ENCODE measurements around the gene MYL3.

Gene MYL3

DNA sequence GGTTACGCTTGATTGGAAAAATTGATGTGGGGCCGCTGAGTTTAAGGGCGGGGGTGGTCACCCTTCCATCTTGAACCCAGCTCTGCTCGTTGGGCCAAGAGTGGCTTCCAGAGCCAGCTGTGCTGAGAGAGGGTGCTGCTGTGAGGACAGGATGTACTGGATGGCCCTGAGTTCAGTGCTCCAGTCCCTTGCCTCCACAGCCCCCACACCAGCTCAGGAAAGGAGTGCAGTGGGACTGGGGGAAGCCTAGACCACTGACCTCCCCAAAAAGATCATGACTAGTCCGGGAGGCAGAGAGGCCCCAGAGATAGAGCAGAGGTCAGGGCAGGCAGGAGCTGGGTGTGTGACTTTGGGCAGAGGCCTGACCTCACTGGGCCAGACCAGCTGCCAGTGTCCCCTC is 10.3 kb upstream of the MYL3 start:
- H3K4me3 ChIP-seq (ENCODE audit: extremely low read depth, insufficient read depth, low read length, poor library complexity, severe bottlenecking): no peak overlapping the region
- no peak overlapping the region for H3K27ac ChIP-seq (ENCODE audit: low read depth, low read length, severe bottlenecking)
- H3K9me3 ChIP-seq (ENCODE audit: control insufficient read depth, low read length): no peaks in the 10 kb centered on the region
- H3K4me1 ChIP-seq (ENCODE audit: control insufficient read depth, insufficient read depth, low read length, poor library complexity, severe bottlenecking): peaks cover 36% of the 10 kb centered on the region
- H3K36me3 ChIP-seq (ENCODE audit: control insufficient read depth, insufficient read depth, low read length): no peaks in the 10 kb centered on the region
- 93 to 100% methylated on average over 2 of the region's 5 CpGs for WGBS, 2 experiments (ENCODE audit: insufficient coverage in 2 of 2)

GRCh38 chr3:46871222-46871621 is 8.0 kb upstream of the MYL3 start:
- Histone ChIP-seq H3K27ac (ENCODE audit: low read depth, low read length, severe bottlenecking) (no peak overlapping the region), H3K9me3 (ENCODE audit: control insufficient read depth, low read length) (no peaks in the 10 kb centered on the region)
- 94 to 95% methylated on average over 7 to 10 of the region's 10 CpGs for WGBS, 2 experiments (ENCODE audit: insufficient coverage in 2 of 2)

DNA sequence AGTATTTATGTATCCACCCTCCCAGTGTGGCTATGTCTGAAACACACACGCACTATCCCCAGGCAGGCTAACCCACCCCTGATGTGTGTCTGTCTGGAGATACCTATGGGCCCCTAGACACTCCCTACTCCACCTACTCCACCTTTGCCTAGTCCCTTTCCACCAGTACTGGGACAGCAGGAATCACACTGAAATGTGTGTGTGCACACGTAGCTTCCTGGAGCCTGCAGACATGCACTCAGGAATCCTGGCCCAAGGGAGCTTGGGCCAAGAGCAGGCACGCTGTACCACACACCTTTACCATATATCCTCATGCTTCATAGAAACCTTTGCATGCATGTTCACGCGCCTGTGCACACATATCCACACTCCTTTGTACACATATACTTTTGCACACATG is 7.4 kb upstream of the MYL3 start:
- Histone ChIP-seq H3K9me3 (ENCODE audit: control insufficient read depth, low read length) (no peaks in the 10 kb centered on the region), H3K36me3 (ENCODE audit: control insufficient read depth, insufficient read depth, low read length) (no peaks in the 10 kb centered on the region), H3K27ac (ENCODE audit: low read depth, low read length, severe bottlenecking) (no peak overlapping the region), H3K4me1 (ENCODE audit: control insufficient read depth, insufficient read depth, low read length, poor library complexity, severe bottlenecking) (peaks cover 20% of the 10 kb centered on the region), H3K4me3 (ENCODE audit: extremely low read depth, insufficient read depth, low read length, poor library complexity, severe bottlenecking) (no peak overlapping the region)
- 89% methylated on average over 2 to 5 of the region's 5 CpGs for WGBS, 2 experiments (ENCODE audit: insufficient coverage in 2 of 2)

More at GRCh38 chr3:46871222-46871621, 8.0 kb upstream of the MYL3 start:
- peaks cover 20% of the 10 kb centered on the region for H3K4me1 ChIP-seq (ENCODE audit: control insufficient read depth, insufficient read depth, low read length, poor library complexity, severe bottlenecking)
- H3K4me3 ChIP-seq (ENCODE audit: extremely low read depth, insufficient read depth, low read length, poor library complexity, severe bottlenecking): no peak overlapping the region
- no peaks in the 10 kb centered on the region for H3K36me3 ChIP-seq (ENCODE audit: control insufficient read depth, insufficient read depth, low read length)

- no peak overlapping the region for H3K27ac ChIP-seq (ENCODE audit: low read depth, low read length, severe bottlenecking)
- H3K36me3 ChIP-seq (ENCODE audit: control insufficient read depth, insufficient read depth, low read length): no peaks in the 10 kb centered on the region
- no peak overlapping the region for H3K4me3 ChIP-seq (ENCODE audit: extremely low read depth, insufficient read depth, low read length, poor library complexity, severe bottlenecking)
- H3K4me1 ChIP-seq (ENCODE audit: control insufficient read depth, insufficient read depth, low read length, poor library complexity, severe bottlenecking): peaks cover 26% of the 10 kb centered on the region
- 94 to 98% methylated on average over 4 to 9 of the region's 10 CpGs for WGBS, 2 experiments (ENCODE audit: insufficient coverage in 2 of 2)
- H3K9me3 ChIP-seq (ENCODE audit: control insufficient read depth, low read length): no peaks in the 10 kb centered on the region
Observed at GRCh38 chr3:46869440-46869839, 6.2 kb upstream of the MYL3 start.

GRCh38 chr3:46868948-46869347 is 5.7 kb upstream of the MYL3 start:
- H3K36me3 ChIP-seq (ENCODE audit: control insufficient read depth, insufficient read depth, low read length): no peaks in the 10 kb centered on the region
- no peaks in the 10 kb centered on the region for H3K9me3 ChIP-seq (ENCODE audit: control insufficient read depth, low read length)
- H3K4me1 ChIP-seq (ENCODE audit: control insufficient read depth, insufficient read depth, low read length, poor library complexity, severe bottlenecking): peaks cover 21% of the 10 kb centered on the region
- WGBS, 2 experiments (ENCODE audit: insufficient coverage in 2 of 2): 81 to 89% methylated on average over 5 to 6 of the region's 7 CpGs
- no peak overlapping the region for H3K4me3 ChIP-seq (ENCODE audit: extremely low read depth, insufficient read depth, low read length, poor library complexity, severe bottlenecking)
- H3K27ac ChIP-seq (ENCODE audit: low read depth, low read length, severe bottlenecking): no peak overlapping the region

DNA sequence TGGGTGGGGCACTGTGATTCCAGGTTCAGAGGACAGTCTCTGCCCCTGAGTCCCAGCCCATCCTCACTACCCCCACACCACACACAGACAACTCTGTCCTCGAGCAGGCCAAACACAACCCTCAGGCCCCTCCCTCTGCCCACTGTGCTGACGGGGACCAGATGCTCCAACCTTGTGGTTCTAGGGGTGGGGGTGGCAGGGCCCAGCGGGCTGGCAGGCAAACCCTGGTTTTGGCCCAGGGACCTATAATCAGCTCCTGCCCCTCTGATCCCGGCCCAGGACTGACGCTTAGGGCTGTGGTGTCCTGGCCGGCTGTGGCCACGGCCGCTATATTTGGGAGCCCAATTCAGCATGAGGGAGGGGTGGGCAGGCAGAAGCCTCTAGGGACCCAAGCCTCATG is 5.0 kb upstream of the MYL3 start:
- 94 to 95% methylated on average over 6 of the region's 8 CpGs for WGBS, 2 experiments (ENCODE audit: insufficient coverage in 2 of 2)
- Histone ChIP-seq H3K9me3 (ENCODE audit: control insufficient read depth, low read length) (no peaks in the 10 kb centered on the region), H3K36me3 (ENCODE audit: control insufficient read depth, insufficient read depth, low read length) (no peaks in the 10 kb centered on the region), H3K4me1 (ENCODE audit: control insufficient read depth, insufficient read depth, low read length, poor library complexity, severe bottlenecking) (peaks cover 20% of the 10 kb centered on the region), H3K27ac (ENCODE audit: low read depth, low read length, severe bottlenecking) (no peak overlapping the region), H3K4me3 (ENCODE audit: extremely low read depth, insufficient read depth, low read length, poor library complexity, severe bottlenecking) (no peak overlapping the region)

DNA sequence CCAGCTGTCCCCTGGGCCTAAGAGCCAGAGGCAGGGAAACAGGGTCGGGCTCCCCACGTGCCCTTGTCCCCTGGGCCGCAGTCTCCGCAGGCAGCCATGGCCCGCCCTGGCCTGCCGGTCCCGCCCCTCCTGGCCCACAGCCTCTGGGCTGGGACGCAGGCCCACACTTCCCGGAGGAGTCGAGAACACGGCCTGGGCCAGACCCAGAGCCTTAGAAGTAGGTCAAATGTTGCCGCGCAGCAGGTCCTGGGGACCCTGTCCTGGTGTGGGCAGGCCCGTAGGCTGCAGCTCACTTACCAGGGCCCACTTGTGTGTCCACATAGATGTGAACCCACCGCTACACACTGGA is 4.3 kb upstream of the MYL3 start:
- H3K4me3 ChIP-seq (ENCODE audit: extremely low read depth, insufficient read depth, low read length, poor library complexity, severe bottlenecking): no peak overlapping the region
- peaks cover 21% of the 10 kb centered on the region for H3K4me1 ChIP-seq (ENCODE audit: control insufficient read depth, insufficient read depth, low read length, poor library complexity, severe bottlenecking)
- H3K9me3 ChIP-seq (ENCODE audit: control insufficient read depth, low read length): no peaks in the 10 kb centered on the region
- H3K27ac ChIP-seq (ENCODE audit: low read depth, low read length, severe bottlenecking): no peak overlapping the region
- no peaks in the 10 kb centered on the region for H3K36me3 ChIP-seq (ENCODE audit: control insufficient read depth, insufficient read depth, low read length)
- 74 to 88% methylated on average over 10 to 15 of the region's 15 CpGs for WGBS, 2 experiments (ENCODE audit: insufficient coverage in 2 of 2)

DNA sequence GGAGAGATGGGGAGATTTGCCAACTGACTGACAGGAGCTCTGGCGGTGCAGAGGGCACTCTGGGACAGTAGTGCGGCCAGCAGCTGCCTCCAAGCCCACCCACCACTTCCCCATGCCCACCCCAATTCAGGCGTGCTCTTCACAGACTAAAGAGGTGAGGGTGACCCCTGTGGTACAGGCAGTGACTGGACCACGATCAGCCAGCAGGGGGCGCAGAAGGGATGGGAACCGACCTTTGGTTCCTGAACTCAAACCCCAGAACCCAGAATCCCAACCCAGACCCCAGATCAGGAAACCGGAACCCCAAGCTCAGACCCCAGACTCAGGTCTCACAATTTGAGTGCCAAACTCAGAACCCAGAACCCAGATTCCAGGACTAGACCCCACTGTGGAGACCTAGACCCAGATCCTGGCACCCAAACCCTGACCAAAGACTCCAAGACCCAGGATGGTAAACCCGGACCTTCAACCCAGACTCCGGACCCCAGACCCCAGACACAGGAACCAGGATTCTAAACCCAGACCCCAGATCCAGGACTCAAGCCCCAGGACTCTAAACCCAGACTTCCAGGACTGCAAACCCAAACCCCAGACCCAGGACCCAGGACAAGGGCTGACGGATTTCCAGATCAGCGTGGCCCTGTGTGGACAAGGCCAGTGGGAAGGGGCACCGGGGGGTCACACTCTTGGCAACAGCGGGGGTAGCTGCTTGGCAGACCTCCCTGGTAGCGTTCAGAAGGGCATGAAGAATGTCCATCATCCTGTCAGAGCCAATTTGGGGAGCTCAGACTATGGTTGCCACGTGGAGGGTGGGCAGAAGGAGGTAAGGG is 3.7 kb upstream of the MYL3 start:
- H3K4me3 ChIP-seq (ENCODE audit: extremely low read depth, insufficient read depth, low read length, poor library complexity, severe bottlenecking): no peak overlapping the region
- H3K27ac ChIP-seq (ENCODE audit: low read depth, low read length, severe bottlenecking): no peak overlapping the region
- no peaks in the 10 kb centered on the region for H3K9me3 ChIP-seq (ENCODE audit: control insufficient read depth, low read length)
- H3K36me3 ChIP-seq (ENCODE audit: control insufficient read depth, insufficient read depth, low read length): no peaks in the 10 kb centered on the region
- H3K4me1 ChIP-seq (ENCODE audit: control insufficient read depth, insufficient read depth, low read length, poor library complexity, severe bottlenecking): peaks cover 20% of the 10 kb centered on the region
- WGBS, 2 experiments (ENCODE audit: insufficient coverage in 2 of 2): 56 to 76% methylated on average over 10 to 13 of the region's 15 CpGs

DNA sequence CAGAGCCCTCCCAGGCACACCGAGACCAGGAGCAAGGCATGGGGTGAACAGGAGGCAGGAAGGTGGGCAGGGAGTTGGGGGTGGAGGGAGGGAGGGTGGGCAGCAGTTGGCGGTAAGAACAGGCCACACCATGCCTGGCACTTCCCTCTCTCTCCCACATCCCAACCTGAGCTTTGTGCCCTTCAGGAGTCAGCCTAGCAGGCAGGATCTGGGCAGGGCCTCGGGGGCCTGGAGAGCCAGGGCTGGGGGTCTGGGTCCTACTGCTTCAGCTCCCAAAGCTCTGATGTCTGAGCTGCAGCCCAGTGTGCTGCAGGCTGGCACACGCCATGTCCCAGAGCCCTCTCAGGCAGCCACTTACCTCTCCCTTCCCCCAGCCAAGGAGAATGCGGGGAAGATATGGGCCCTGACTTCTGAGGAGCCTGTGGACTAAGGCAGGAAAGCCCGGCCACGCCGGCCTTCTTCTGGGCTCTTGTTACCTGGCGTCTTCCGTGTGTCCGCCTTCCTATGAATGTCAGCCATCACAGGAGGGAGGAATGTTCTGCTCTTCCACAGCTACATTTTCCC is 2.9 kb upstream of the MYL3 start:
- Histone ChIP-seq H3K4me3 (ENCODE audit: extremely low read depth, insufficient read depth, low read length, poor library complexity, severe bottlenecking) (no peak overlapping the region), H3K4me1 (ENCODE audit: control insufficient read depth, insufficient read depth, low read length, poor library complexity, severe bottlenecking) (peaks cover 20% of the 10 kb centered on the region), H3K9me3 (ENCODE audit: control insufficient read depth, low read length) (no peaks in the 10 kb centered on the region), H3K36me3 (ENCODE audit: control insufficient read depth, insufficient read depth, low read length) (no peaks in the 10 kb centered on the region), H3K27ac (ENCODE audit: low read depth, low read length, severe bottlenecking) (no peak overlapping the region)
- 90 to 91% methylated on average over 8 to 9 of the region's 11 CpGs for WGBS, 2 experiments (ENCODE audit: insufficient coverage in 2 of 2)

GRCh38 chr3:46865546-46865945 is 2.3 kb upstream of the MYL3 start:
- Histone ChIP-seq H3K4me3 (ENCODE audit: extremely low read depth, insufficient read depth, low read length, poor library complexity, severe bottlenecking) (no peak overlapping the region), H3K9me3 (ENCODE audit: control insufficient read depth, low read length) (no peaks in the 10 kb centered on the region), H3K27ac (ENCODE audit: low read depth, low read length, severe bottlenecking) (no peak overlapping the region), H3K4me1 (ENCODE audit: control insufficient read depth, insufficient read depth, low read length, poor library complexity, severe bottlenecking) (peaks cover 20% of the 10 kb centered on the region), H3K36me3 (ENCODE audit: control insufficient read depth, insufficient read depth, low read length) (no peaks in the 10 kb centered on the region)
- 50 to 83% methylated on average over 2 of the region's 2 CpGs for WGBS, 2 experiments (ENCODE audit: insufficient coverage in 2 of 2)

GRCh38 chr3:46865031-46865507 is 1.8 kb upstream of the MYL3 start:
- peaks cover 20% of the 10 kb centered on the region for H3K4me1 ChIP-seq (ENCODE audit: control insufficient read depth, insufficient read depth, low read length, poor library complexity, severe bottlenecking)
- 87 to 88% methylated on average over 7 to 8 of the region's 12 CpGs for WGBS, 2 experiments (ENCODE audit: insufficient coverage in 2 of 2)
- no peaks in the 10 kb centered on the region for H3K36me3 ChIP-seq (ENCODE audit: control insufficient read depth, insufficient read depth, low read length)
- no peaks in the 10 kb centered on the region for H3K9me3 ChIP-seq (ENCODE audit: control insufficient read depth, low read length)
- no peak overlapping the region for H3K27ac ChIP-seq (ENCODE audit: low read depth, low read length, severe bottlenecking)
- no peak overlapping the region for H3K4me3 ChIP-seq (ENCODE audit: extremely low read depth, insufficient read depth, low read length, poor library complexity, severe bottlenecking)
